ENCODE data around the gene CLPTM1L. TPM values are rescaled to one million over a fixed set of nuclear protein-coding genes. Genes with fewer than 3 reads are reported as not detected.

The CLPTM1L gene
- total RNA-seq, result 100 to 1,000 TPM in 2 of 3 donors, 10 to 100 TPM in 1; 94.0 to 121 (median 107) TPM

GRCh38 chr5:1344975-1345838 lies at the start of gene CLPTM1L:
CLPTM1L (minus strand) TSS chr5:1345099; CDS start chr5:1344841, 258 bp downstream.
- intact Hi-C loops (cut with DNase I; ENCODE audit: low total_unique reads), result loop anchor here (5.0 kb wide), 1 partner anchor 1407 kb away; the partner anchor contains the start of gene IRX2
- Histone ChIP-seq H3K27me3 (no peaks in the 10 kb centered on the region), H3K27ac (peak within 1 kb of the TSS; percentile 88 to 93), H3K36me3 (no peaks in the 10 kb centered on the region), H3K9me3 (no peaks in the 10 kb centered on the region), H3K4me3 (peak within 1 kb of the TSS; percentile 84 to 98 (median 93)), H3K4me1 (peaks cover 0 to 5% of the 10 kb centered on the region in 2 donors)
- TF ChIP-seq POLR2A (IDR thresholded peaks at IDR 0.05), result no peak
- TF ChIP-seq POLR2AphosphoS5 (IDR thresholded peaks at IDR 0.05), result peak; percentile 75 to 95 (median 86)
- peak in 1 of 3 donors; percentile 19 for TF ChIP-seq CTCF (IDR thresholded peaks at IDR 0.05)
- peak; percentile 78 to 82 for DNase-seq (ENCODE audit: low spot score in 2 of 2)

GRCh38 chr5:1393571-1394501 lies 48.9 kb upstream of the CLPTM1L start:
- Histone ChIP-seq H3K27me3 (peaks cover 0 to 72% of the 10 kb centered on the region in 2 donors), H3K4me3 (no peak overlapping the region), H3K27ac (no peak overlapping the region), H3K36me3 (no peaks in the 10 kb centered on the region), H3K4me1 (no peaks in the 10 kb centered on the region), H3K9me3 (no peaks in the 10 kb centered on the region)
- TF ChIP-seq POLR2A (IDR thresholded peaks at IDR 0.05), result no peak
- no peak for TF ChIP-seq CTCF (IDR thresholded peaks at IDR 0.05)
- TF ChIP-seq POLR2AphosphoS5 (IDR thresholded peaks at IDR 0.05), result no peak
- intact Hi-C loops (cut with DNase I; ENCODE audit: low total_unique reads), result no loop called here
- DNase-seq (ENCODE audit: low spot score in 2 of 2), result no peak

- H3K27me3 ChIP-seq, result peaks cover 0 to 73% of the 10 kb centered on the region in 2 donors
- intact Hi-C loops (cut with DNase I; ENCODE audit: low total_unique reads), result no loop called here
- H3K4me3 ChIP-seq, result no peak overlapping the region
- no peak for DNase-seq (ENCODE audit: low spot score in 2 of 2)
- no peak overlapping the region for H3K27ac ChIP-seq
- no peaks in the 10 kb centered on the region for H3K36me3 ChIP-seq
- no peaks in the 10 kb centered on the region for H3K4me1 ChIP-seq
- no peaks in the 10 kb centered on the region for H3K9me3 ChIP-seq
- no peak for TF ChIP-seq CTCF (IDR thresholded peaks at IDR 0.05)
- TF ChIP-seq POLR2AphosphoS5 (IDR thresholded peaks at IDR 0.05), result no peak
- TF ChIP-seq POLR2A (IDR thresholded peaks at IDR 0.05), result no peak
Observed at GRCh38 chr5:1392801-1393565, 48.1 kb upstream of the CLPTM1L start.

GRCh38 chr5:1392261-1392660 lies 47.4 kb upstream of the CLPTM1L start:
- Histone ChIP-seq H3K4me3 (no peak overlapping the region), H3K27me3 (peaks cover 0 to 73% of the 10 kb centered on the region in 2 donors), H3K9me3 (no peaks in the 10 kb centered on the region), H3K4me1 (no peaks in the 10 kb centered on the region), H3K27ac (no peak overlapping the region), H3K36me3 (no peaks in the 10 kb centered on the region)
- no peak for DNase-seq (ENCODE audit: low spot score in 2 of 2)
- no peak for TF ChIP-seq POLR2A (IDR thresholded peaks at IDR 0.05)
- intact Hi-C loops (cut with DNase I; ENCODE audit: low total_unique reads), result no loop called here

- no peak overlapping the region for H3K27ac ChIP-seq
- H3K4me3 ChIP-seq, result no peak overlapping the region
- intact Hi-C loops (cut with DNase I; ENCODE audit: low total_unique reads), result no loop called here
- no peak for DNase-seq (ENCODE audit: low spot score in 2 of 2)
- H3K27me3 ChIP-seq, result peaks cover 0 to 73% of the 10 kb centered on the region in 2 donors
- TF ChIP-seq POLR2A (IDR thresholded peaks at IDR 0.05) (no peak), CTCF (IDR thresholded peaks at IDR 0.05) (no peak), POLR2AphosphoS5 (IDR thresholded peaks at IDR 0.05) (no peak)
- H3K9me3 ChIP-seq, result no peaks in the 10 kb centered on the region
- H3K4me1 ChIP-seq, result peaks cover 0 to 1% of the 10 kb centered on the region in 2 donors
- H3K36me3 ChIP-seq, result no peaks in the 10 kb centered on the region
Observed at GRCh38 chr5:1391691-1392090, 46.8 kb upstream of the CLPTM1L start.

All from breast epithelium (tissue), 4 donors.